Endothelial cell of umbilical vein (primary cell): Measurements from ENCODE around the gene RPL18A. TPM values are rescaled to one million over a fixed set of nuclear protein-coding genes. Genes with fewer than 3 reads are reported as not detected.

Experiments used
- BruUV-seq: library from RNA; stranded (reverse); fragments of 400-500 nt; replicated peaks from 2 replicates; lab custom pipeline; 2021; lab: Mats Ljungman, UMichigan
- CTCF ChIA-PET: fragments of 300-600, 350-600 bp; sonication (Branson Sonifier 250); formaldehyde crosslinking; loops from one replicate; lab custom pipeline; 2021; ENCODE audit warnings: antibody characterized with exemption, inconsistent platforms; lab: Charles Lee
- POLR2A ChIA-PET: fragments of 300-600, 350-600 bp; sonication (Branson Sonifier 250); formaldehyde crosslinking; loops from one replicate; lab custom pipeline; 2021; ENCODE audit warnings: antibody characterized with exemption, inconsistent platforms; lab: Charles Lee
- DNase-seq: peaks from one replicate; pipeline ENCODE4 v3.0.0-alpha.2; 2011; ENCODE audit warnings: low read depth, low spot score
- FAIRE-seq: peaks from 2 replicates; lab custom pipeline; 2011; peaks lifted over from hg19 to GRCh38; lab: Jason Lieb, UNC
- H2AFZ ChIP-seq: 2 replicates; pipeline ENCODE4 v1.6.0; 2012; ENCODE audit warnings: low read depth, low read length, control low read depth, inconsistent platforms
- H3K27ac ChIP-seq: 2 replicates; pipeline ENCODE4 v1.5.1; 2011; ENCODE audit warnings: low read depth, mild to moderate bottlenecking, control low read depth, low read length, moderate library complexity; ENCODE audit not compliant: insufficient read depth
- H3K27me3 ChIP-seq, 2 experiments: 2 replicates each; pipeline versions ENCODE4 v1.6.0 to v1.6.1; 2011; ENCODE audit warnings: low read length in 2 of 2, mixed read lengths in 1 of 2; ENCODE audit not compliant: control insufficient read depth in 2 of 2, insufficient read depth in 2 of 2
- H3K36me3 ChIP-seq, 2 experiments: 2 replicates in 1 of 2; 3 replicates in 1 of 2; pipeline ENCODE4 v1.5.1; 2011; ENCODE audit warnings: low read length in 2 of 2, mild to moderate bottlenecking in 1 of 2, moderate library complexity in 1 of 2; ENCODE audit not compliant: control insufficient read depth in 2 of 2, insufficient read depth in 2 of 2; ENCODE audit errors: extremely low read depth in 1 of 2
- H3K4me1 ChIP-seq: 3 replicates; pipeline ENCODE4 v1.5.1; 2011; ENCODE audit warnings: mild to moderate bottlenecking, low read length; ENCODE audit not compliant: control insufficient read depth, insufficient read depth; ENCODE audit errors: extremely low read depth
- H3K4me2 ChIP-seq: 2 replicates; pipeline ENCODE4 v1.6.1; 2011; ENCODE audit warnings: low read length, control low read depth, mixed read lengths; ENCODE audit not compliant: insufficient read depth
- H3K4me3 ChIP-seq, 3 experiments: fragments of 200-600 bp in 1 of 3; sonication (generic), shearing (Covaris generic) in 1 of 3; replicated peaks in 1 of 3; 2 replicates each; pipeline ENCODE4 v1.5.1; 2011 to 2016; ENCODE audit warnings: control low read depth in 3 of 3, low read length in 3 of 3, mild to moderate bottlenecking in 2 of 3, inconsistent platforms in 1 of 3, low read depth in 1 of 3, moderate library complexity in 1 of 3; ENCODE audit not compliant: insufficient read depth in 1 of 3
- H3K79me2 ChIP-seq: 2 replicates; pipeline ENCODE4 v1.6.0; 2012; ENCODE audit warnings: low read length, inconsistent platforms; ENCODE audit not compliant: control insufficient read depth, insufficient read depth
- H3K9ac ChIP-seq: replicated peaks from 2 replicates; pipeline ENCODE3; 2011; ENCODE audit warnings: low read length, control low read depth; ENCODE audit not compliant: insufficient read depth; ENCODE audit errors: extremely low read depth
- H3K9me1 ChIP-seq: replicated peaks from 3 replicates; pipeline ENCODE4 v1.6.0; 2011; ENCODE audit warnings: mild to moderate bottlenecking, low read length; ENCODE audit not compliant: control insufficient read depth, insufficient read depth; ENCODE audit errors: extremely low read depth
- H3K9me3 ChIP-seq: replicated peaks from 2 replicates; pipeline ENCODE4 v1.5.1; 2012; ENCODE audit warnings: low read length, inconsistent platforms; ENCODE audit not compliant: control insufficient read depth, insufficient read depth
- H4K20me1 ChIP-seq: replicated peaks from 2 replicates; pipeline ENCODE3; 2011; ENCODE audit warnings: mild to moderate bottlenecking, low read length; ENCODE audit not compliant: control insufficient read depth, insufficient read depth; ENCODE audit errors: extremely low read depth
- EZH2 ChIP-seq: IDR thresholded peaks from 2 replicates; pipeline ENCODE4 v1.6.1; 2012; ENCODE audit warnings: borderline replicate concordance, low read depth, mild to moderate bottlenecking, moderate library complexity, low read length, inconsistent platforms; ENCODE audit not compliant: severe bottlenecking
- FOS ChIP-seq: IDR thresholded peaks from 2 replicates; pipeline ENCODE4 v1.6.1; 2011; ENCODE audit warnings: mild to moderate bottlenecking, low read length, moderate library complexity, borderline replicate concordance; ENCODE audit not compliant: insufficient read depth
- GATA2 ChIP-seq: IDR thresholded peaks from 2 replicates; pipeline ENCODE4 v1.7.0; 2011; ENCODE audit warnings: low read depth, mild to moderate bottlenecking, moderate library complexity, mixed read lengths, low read length; ENCODE audit not compliant: insufficient read length, insufficient read depth
- JUN ChIP-seq: IDR thresholded peaks from 2 replicates; pipeline ENCODE4 v1.6.1; 2011; ENCODE audit warnings: borderline replicate concordance, low read depth; ENCODE audit not compliant: insufficient read length, insufficient read depth
- MYC ChIP-seq: IDR thresholded peaks from one replicate; pipeline ENCODE4 v1.6.1; 2011; ENCODE audit warnings: mild to moderate bottlenecking, low read depth, low read length
- POLR2A ChIP-seq: IDR thresholded peaks from 2 replicates; pipeline ENCODE4 v1.6.1; 2012; ENCODE audit warnings: low read depth, mild to moderate bottlenecking, control low read depth, low read length
- POLR2AphosphoS5 ChIP-seq: IDR thresholded peaks from 2 replicates; pipeline ENCODE4 v1.6.1; 2012; ENCODE audit warnings: low read depth, mild to moderate bottlenecking, control low read depth, low read length, moderate library complexity; ENCODE audit not compliant: insufficient read depth
- dilution Hi-C: fragments of 300-500 bp; cut with MboI; formaldehyde crosslinking; loops from one replicate; pipeline ENCODE4 v1.15.0; 2019; ENCODE audit warnings: low sequenced_read_pairs; ENCODE audit not compliant: extremely low pct_ligation_motif_present
- intact Hi-C: fragments of 100-400 bp; cut with micrococcal nuclease; formaldehyde crosslinking; loops from one replicate; pipeline ENCODE4 v1.10.0; 2022
- polyA plus RNA-seq, 4 experiments: library from polyadenylated mRNA; depleted of rRNA in 3 of 4; stranded (reverse) in 3 of 4; unstranded in 1 of 4; fragments of >200 nt; gene quantifications; 2 replicates each; pipeline versions ENCODE4 v1.2.1 to v1.2.3, GENCODE V29; 2011 to 2012; ENCODE audit warnings: missing spikeins in 1 of 4
- total RNA-seq: library from RNA; stranded (reverse); gene quantifications from 2 replicates; pipeline ENCODE4 v1.2.3, GENCODE V29; 2021
- TF ChIP-seq, protein P1 (sequence below), 2 donors: IDR thresholded peaks; 1 replicate in 1 of 2; 2 replicates in 1 of 2; pipeline ENCODE4 v1.5.1; 2011; ENCODE audit warnings: low read length in 2 of 2, mild to moderate bottlenecking in 2 of 2, moderate library complexity in 2 of 2, control low read depth in 1 of 2, inconsistent platforms in 1 of 2, low read depth in 1 of 2; ENCODE audit not compliant: insufficient read depth in 1 of 2; ENCODE audit errors: extremely low read depth in 1 of 2
- TF ChIP-seq, protein P2 (sequence below): IDR thresholded peaks from 2 replicates; pipeline ENCODE4 v1.6.1; 2011; ENCODE audit not compliant: insufficient read depth, insufficient read length

The RPL18A gene
- total and polyA plus RNA-seq, 2 donors (not counting 3 experiments of a cell fraction or from before 2014, with no cell fraction given), result 1,970 to 2,869 TPM

- CTCF ChIA-PET, result no interaction called here
- dilution Hi-C loops (no loop called here), intact Hi-C loops (no loop called here)
- Histone ChIP-seq H3K9me1 (no peaks in the 10 kb centered on the region), H3K4me2 (peak overlapping the region; percentile 4), H3K4me3 (no peak overlapping the region), H3K9ac (no peak overlapping the region), H4K20me1 (no peaks in the 10 kb centered on the region), H3K9me3 (no peaks in the 10 kb centered on the region), H3K27ac (no peak overlapping the region), H3K79me2 (no peaks in the 10 kb centered on the region), H3K4me1 (peaks cover 9% of the 10 kb centered on the region), H3K27me3 (no peaks in the 10 kb centered on the region), H2AFZ (peak overlapping the region; percentile 63), H3K36me3 (no peaks in the 10 kb centered on the region)
- DNase-seq (peak; percentile 72), FAIRE-seq (peak; percentile 8)
- POLR2A ChIA-PET, result interaction anchor here (0.8 kb wide), 1 partner anchor 18 kb away, joined by 5 read pairs; the partner anchor contains the start of gene RPL18A
- BruUV-seq, result no TSS peak
- TF ChIP-seq FOS (no peak), POLR2AphosphoS5 (no peak), MYC (no peak), GATA2 (no peak), EZH2 (no peak), JUN (no peak), POLR2A (no peak)
- TF ChIP-seq, protein P1, sequence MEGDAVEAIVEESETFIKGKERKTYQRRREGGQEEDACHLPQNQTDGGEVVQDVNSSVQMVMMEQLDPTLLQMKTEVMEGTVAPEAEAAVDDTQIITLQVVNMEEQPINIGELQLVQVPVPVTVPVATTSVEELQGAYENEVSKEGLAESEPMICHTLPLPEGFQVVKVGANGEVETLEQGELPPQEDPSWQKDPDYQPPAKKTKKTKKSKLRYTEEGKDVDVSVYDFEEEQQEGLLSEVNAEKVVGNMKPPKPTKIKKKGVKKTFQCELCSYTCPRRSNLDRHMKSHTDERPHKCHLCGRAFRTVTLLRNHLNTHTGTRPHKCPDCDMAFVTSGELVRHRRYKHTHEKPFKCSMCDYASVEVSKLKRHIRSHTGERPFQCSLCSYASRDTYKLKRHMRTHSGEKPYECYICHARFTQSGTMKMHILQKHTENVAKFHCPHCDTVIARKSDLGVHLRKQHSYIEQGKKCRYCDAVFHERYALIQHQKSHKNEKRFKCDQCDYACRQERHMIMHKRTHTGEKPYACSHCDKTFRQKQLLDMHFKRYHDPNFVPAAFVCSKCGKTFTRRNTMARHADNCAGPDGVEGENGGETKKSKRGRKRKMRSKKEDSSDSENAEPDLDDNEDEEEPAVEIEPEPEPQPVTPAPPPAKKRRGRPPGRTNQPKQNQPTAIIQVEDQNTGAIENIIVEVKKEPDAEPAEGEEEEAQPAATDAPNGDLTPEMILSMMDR (IDR thresholded peaks at IDR 0.05; ENCODE audit: extremely low read depth in 1 of 2, insufficient read depth in 1 of 2, low read depth in 1 of 2, low read length in 2 of 2), result no peak
- TF ChIP-seq, protein P2, sequence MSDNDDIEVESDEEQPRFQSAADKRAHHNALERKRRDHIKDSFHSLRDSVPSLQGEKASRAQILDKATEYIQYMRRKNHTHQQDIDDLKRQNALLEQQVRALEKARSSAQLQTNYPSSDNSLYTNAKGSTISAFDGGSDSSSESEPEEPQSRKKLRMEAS, result no peak
Measured at GRCh38 chr19:17841810-17842662, 17.7 kb upstream of the RPL18A start.
